DOHH2 (cell line): Measurements from ENCODE around the gene PDE8B.

Experiments
- EZH2phosphoT487 ChIP-seq: fragments of 200-600 bp; sonication (generic); IDR thresholded peaks from 2 replicates; pipeline ENCODE4 v1.6.1; 2017; ENCODE audit warnings: borderline replicate concordance, mild to moderate bottlenecking, antibody characterized with exemption, low read length, moderate library complexity, mixed read lengths
- TF ChIP-seq, protein P1 (sequence below): fragments of 200-600 bp; sonication (generic); IDR thresholded peaks from one replicate; pipeline ENCODE4 v1.5.1; 2014; ENCODE audit warnings: antibody characterized with exemption, mild to moderate bottlenecking, low read depth, low read length; ENCODE audit not compliant: poor library complexity, severe bottlenecking

DNA sequence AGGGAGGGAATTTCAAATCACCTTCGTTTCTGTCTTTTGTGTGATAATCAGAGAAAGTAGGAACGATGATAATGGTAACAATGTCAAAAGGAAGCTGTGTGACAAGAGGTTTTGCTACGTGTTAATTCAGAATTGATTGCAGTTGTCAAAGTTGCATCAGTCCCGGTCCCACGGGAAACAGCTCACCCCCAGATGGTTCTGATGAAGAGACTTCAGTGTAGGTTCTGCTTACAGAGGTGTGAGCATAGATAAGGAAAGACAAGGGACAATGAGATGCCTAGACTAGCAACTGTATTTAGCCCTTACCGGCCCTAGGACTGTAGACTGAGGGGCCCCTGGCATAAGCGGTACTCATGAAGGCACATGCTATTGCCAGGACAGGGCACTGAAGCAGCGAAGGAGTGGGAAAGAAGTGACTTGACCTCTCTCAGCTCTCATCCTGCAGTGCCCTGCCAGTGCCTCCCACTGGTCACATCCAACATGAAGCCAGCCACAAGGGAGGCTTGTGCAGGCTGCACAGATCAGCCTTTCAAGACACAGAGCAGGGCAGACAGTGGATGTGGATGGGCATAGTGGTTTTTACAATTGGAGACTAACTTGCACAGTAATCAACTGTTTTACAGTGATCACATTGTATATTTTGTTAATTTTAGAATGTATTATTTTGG is 21.1 kb downstream of the PDE8B start:
- TF ChIP-seq, protein P1, sequence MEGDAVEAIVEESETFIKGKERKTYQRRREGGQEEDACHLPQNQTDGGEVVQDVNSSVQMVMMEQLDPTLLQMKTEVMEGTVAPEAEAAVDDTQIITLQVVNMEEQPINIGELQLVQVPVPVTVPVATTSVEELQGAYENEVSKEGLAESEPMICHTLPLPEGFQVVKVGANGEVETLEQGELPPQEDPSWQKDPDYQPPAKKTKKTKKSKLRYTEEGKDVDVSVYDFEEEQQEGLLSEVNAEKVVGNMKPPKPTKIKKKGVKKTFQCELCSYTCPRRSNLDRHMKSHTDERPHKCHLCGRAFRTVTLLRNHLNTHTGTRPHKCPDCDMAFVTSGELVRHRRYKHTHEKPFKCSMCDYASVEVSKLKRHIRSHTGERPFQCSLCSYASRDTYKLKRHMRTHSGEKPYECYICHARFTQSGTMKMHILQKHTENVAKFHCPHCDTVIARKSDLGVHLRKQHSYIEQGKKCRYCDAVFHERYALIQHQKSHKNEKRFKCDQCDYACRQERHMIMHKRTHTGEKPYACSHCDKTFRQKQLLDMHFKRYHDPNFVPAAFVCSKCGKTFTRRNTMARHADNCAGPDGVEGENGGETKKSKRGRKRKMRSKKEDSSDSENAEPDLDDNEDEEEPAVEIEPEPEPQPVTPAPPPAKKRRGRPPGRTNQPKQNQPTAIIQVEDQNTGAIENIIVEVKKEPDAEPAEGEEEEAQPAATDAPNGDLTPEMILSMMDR = no peak
- TF ChIP-seq EZH2phosphoT487 = no peak
